GM21825 (cell line): ENCODE measurements around the gene GAB2.
"Not testable (repeated sequence)": the region's sequence is repeated elsewhere in the genome, so short reads cannot be mapped to it uniquely, and the experiment has no call there.

Source experiments
- ATAC-seq: cut with Tn5 transposase; IDR thresholded peaks from one replicate; pipeline ENCODE4 v1.9.1; 2021; ENCODE audit warnings: mild to moderate bottlenecking, moderate library complexity; ENCODE audit not compliant: unreplicated experiment

GAB2 gene

GRCh38 chr11:78371221-78371891 lies 46.3 kb downstream of the GAB2 start:
- ATAC-seq: no peak

- ATAC-seq: no peak
Measured at GRCh38 chr11:78370406-78371172, 47.0 kb downstream of the GAB2 start.

- ATAC-seq: no peak
Measured at GRCh38 chr11:78365381-78365792, 52.2 kb downstream of the GAB2 start.

- no peak for ATAC-seq
Measured at GRCh38 chr11:78364128-78364751, 53.4 kb downstream of the GAB2 start.

- ATAC-seq: no peak
Measured at GRCh38 chr11:78363024-78363619, 54.5 kb downstream of the GAB2 start.

GRCh38 chr11:78361228-78361627 lies 56.4 kb downstream of the GAB2 start:
- no peak for ATAC-seq

- no peak for ATAC-seq
Measured at GRCh38 chr11:78359921-78360320, 57.7 kb downstream of the GAB2 start.

GRCh38 chr11:78357924-78358323 lies 59.7 kb downstream of the GAB2 start:
- not testable (repeated sequence) for ATAC-seq

- ATAC-seq: not testable (repeated sequence)
Measured at GRCh38 chr11:78357425-78357824, 60.2 kb downstream of the GAB2 start.

- ATAC-seq: not testable (repeated sequence)
Measured at GRCh38 chr11:78355742-78356141, 61.9 kb downstream of the GAB2 start.

- no peak for ATAC-seq
Measured at GRCh38 chr11:78355309-78355705, 62.3 kb downstream of the GAB2 start.

GRCh38 chr11:78354408-78355308 lies 63.0 kb downstream of the GAB2 start:
- ATAC-seq: no peak

GRCh38 chr11:78351979-78352841 lies 65.4 kb downstream of the GAB2 start:
- no peak for ATAC-seq

- no peak for ATAC-seq
Measured at GRCh38 chr11:78351193-78351592, 66.4 kb downstream of the GAB2 start.

- no peak for ATAC-seq
Measured at GRCh38 chr11:78350646-78351165, 66.9 kb downstream of the GAB2 start.

- no peak for ATAC-seq
Measured at GRCh38 chr11:78350091-78350645, 67.5 kb downstream of the GAB2 start.

- no peak for ATAC-seq
Measured at GRCh38 chr11:78349624-78350023, 68.0 kb downstream of the GAB2 start.

- ATAC-seq: no peak
Measured at GRCh38 chr11:78349114-78349513, 68.5 kb downstream of the GAB2 start.

- no peak for ATAC-seq
Measured at GRCh38 chr11:78347956-78348355, 69.7 kb downstream of the GAB2 start.
